Hippocampal formation (tissue), 2 donors: ENCODE results near the gene MLLT10.

Experiments
- DNase-seq, 2 donors: peaks; one replicate each; lab custom pipeline; 2025; lab: John Stamatoyannopoulos, UW

MLLT10 gene

GRCh38 chr10:21501731-21502347 lies 32.2 kb upstream of the MLLT10 start:
- DNase-seq, result no peak

- DNase-seq, result no peak
These were observed 31.7 kb upstream of the MLLT10 start for GRCh38 chr10:21502348-21502740.

- DNase-seq, result no peak
These were observed 30.5 kb upstream of the MLLT10 start for GRCh38 chr10:21503542-21503941.

- no peak for DNase-seq
These were observed 28.2 kb upstream of the MLLT10 start for GRCh38 chr10:21505711-21506278.

- DNase-seq, result no peak
These were observed 27.7 kb upstream of the MLLT10 start for GRCh38 chr10:21506351-21506750.

- no peak for DNase-seq
These were observed 26.9 kb upstream of the MLLT10 start for GRCh38 chr10:21507150-21507549.

GRCh38 chr10:21508706-21509331 lies 25.2 kb upstream of the MLLT10 start:
- no peak for DNase-seq

- peak in 1 of 2 donors; percentile 33 for DNase-seq
These were observed 24.4 kb upstream of the MLLT10 start for GRCh38 chr10:21509341-21510240.

GRCh38 chr10:21510241-21511094 lies 23.6 kb upstream of the MLLT10 start:
- peak in 1 of 2 donors; percentile 24 for DNase-seq

GRCh38 chr10:21511095-21511570 lies 22.9 kb upstream of the MLLT10 start:
- no peak for DNase-seq

GRCh38 chr10:21511946-21512572 lies 22.0 kb upstream of the MLLT10 start:
- DNase-seq, result no peak

GRCh38 chr10:21512573-21513404 lies 21.2 kb upstream of the MLLT10 start:
- no peak for DNase-seq

GRCh38 chr10:21513405-21513788 lies 20.6 kb upstream of the MLLT10 start:
- no peak for DNase-seq

GRCh38 chr10:21514129-21514817 lies 19.8 kb upstream of the MLLT10 start:
- DNase-seq, result no peak

GRCh38 chr10:21514818-21515351 lies 19.1 kb upstream of the MLLT10 start:
- no peak for DNase-seq

GRCh38 chr10:21515361-21516241 lies 18.4 kb upstream of the MLLT10 start:
- no peak for DNase-seq

GRCh38 chr10:21516242-21517131 lies 17.5 kb upstream of the MLLT10 start:
- peak; percentile 64 to 66 for DNase-seq
